Caco-2 (cell line): ENCODE measurements around the gene CX3CL1. TPM values are rescaled to one million over a fixed set of nuclear protein-coding genes. Genes with fewer than 3 reads are reported as not detected.
A peak's percentile ranks its signal among the peaks of the same experiment; 100 is the strongest.

Experiments
- BruUV-seq: library from RNA; stranded (reverse); fragments of 400-500 nt; replicated peaks from 2 replicates; lab custom pipeline; 2021; lab: Mats Ljungman, UMichigan
- CTCF ChIA-PET: fragments of 300-600 bp; sonication (Branson Sonifier 250); formaldehyde crosslinking; loops from one replicate; lab custom pipeline; 2022; ENCODE audit warnings: antibody characterized with exemption; lab: Charles Lee
- POLR2A ChIA-PET: fragments of 300-600 bp; sonication (Branson Sonifier 250); formaldehyde crosslinking; loops from one replicate; lab custom pipeline; 2022; ENCODE audit warnings: antibody characterized with exemption; lab: Charles Lee
- DNase-seq, 2 experiments: peaks; one replicate each; pipeline versions ENCODE4 v3.0.0 to v3.0.0-alpha.2; 2020 to 2022
- H3K27me3 ChIP-seq: replicated peaks from 2 replicates; pipeline ENCODE4 v1.6.0; 2011; ENCODE audit warnings: low read length; ENCODE audit not compliant: control insufficient read depth, insufficient read depth
- H3K36me3 ChIP-seq: 2 replicates; pipeline ENCODE4 v1.5.1; 2011; ENCODE audit warnings: low read length; ENCODE audit not compliant: control insufficient read depth, insufficient read depth
- H3K4me1 ChIP-seq: fragments of 250-450 bp; sonication (Bioruptor Pico); 2 replicates; pipeline ENCODE4 v1.5.1; 2020; ENCODE audit warnings: mild to moderate bottlenecking
- H3K4me3 ChIP-seq: 2 replicates; pipeline ENCODE4 v1.5.1; 2011; ENCODE audit warnings: low read depth, mild to moderate bottlenecking, control low read depth, low read length
- H3K9me3 ChIP-seq: fragments of 250-450 bp; sonication (Bioruptor Pico); 2 replicates; pipeline ENCODE4 v1.5.1; 2020; ENCODE audit warnings: mild to moderate bottlenecking, moderate library complexity
- H3K27ac Mint-ChIP-seq: one replicate; pipeline ENCODE4 v1.8.0; 2022; ENCODE audit warnings: mixed read lengths; ENCODE audit not compliant: unreplicated experiment
- H3K27me3 Mint-ChIP-seq: one replicate; pipeline ENCODE4 v1.8.0; 2022; ENCODE audit warnings: mixed read lengths; ENCODE audit not compliant: insufficient read depth, unreplicated experiment
- H3K36me3 Mint-ChIP-seq: one replicate; pipeline ENCODE4 v1.8.0; 2022; ENCODE audit warnings: mild to moderate bottlenecking, mixed read lengths; ENCODE audit not compliant: insufficient read depth, unreplicated experiment
- H3K4me1 Mint-ChIP-seq: one replicate; pipeline ENCODE4 v1.8.0; 2022; ENCODE audit warnings: low read depth, mixed read lengths; ENCODE audit not compliant: unreplicated experiment
- H3K4me3 Mint-ChIP-seq: one replicate; pipeline ENCODE4 v1.8.0; 2022; ENCODE audit warnings: mild to moderate bottlenecking, moderate library complexity, mixed read lengths; ENCODE audit not compliant: unreplicated experiment
- H3K9me3 Mint-ChIP-seq: one replicate; pipeline ENCODE4 v1.8.0; 2022; ENCODE audit warnings: mixed read lengths; ENCODE audit not compliant: unreplicated experiment
- intact Hi-C: fragments of 100-400 bp; cut with micrococcal nuclease; formaldehyde crosslinking; loops from one replicate; pipeline ENCODE4 v1.10.0; 2022; ENCODE audit not compliant: unreplicated experiment
- total RNA-seq: library from RNA; stranded (reverse); gene quantifications from 2 replicates; pipeline ENCODE4 v1.2.3, GENCODE V29; 2022
- TF ChIP-seq, protein P1 (sequence below), 2 experiments: fragments of 200-600 bp in 1 of 2; IDR thresholded peaks; 1 replicate in 1 of 2; 2 replicates in 1 of 2; pipeline versions ENCODE4 v1.5.1 to v1.8.0; 2011 to 2022; ENCODE audit warnings: antibody characterized with exemption in 1 of 2, control low read depth in 1 of 2, inconsistent platforms in 1 of 2, low read depth in 1 of 2, low read length in 1 of 2, mild to moderate bottlenecking in 1 of 2, moderate library complexity in 1 of 2; ENCODE audit not compliant: insufficient read depth in 1 of 2, severe bottlenecking in 1 of 2, unreplicated experiment in 1 of 2

The CX3CL1 gene
- total RNA-seq, 1 experiment from 2014 or later: not detected

- no peaks in the 10 kb centered on the region for H3K36me3 ChIP-seq
- ChIA-PET CTCF (interaction anchor here (0.7 kb wide), 1 partner anchor 871 kb away, joined by 3 read pairs; no protein-coding TSS in a partner anchor), POLR2A (no interaction called here)
- TF ChIP-seq, protein P1, sequence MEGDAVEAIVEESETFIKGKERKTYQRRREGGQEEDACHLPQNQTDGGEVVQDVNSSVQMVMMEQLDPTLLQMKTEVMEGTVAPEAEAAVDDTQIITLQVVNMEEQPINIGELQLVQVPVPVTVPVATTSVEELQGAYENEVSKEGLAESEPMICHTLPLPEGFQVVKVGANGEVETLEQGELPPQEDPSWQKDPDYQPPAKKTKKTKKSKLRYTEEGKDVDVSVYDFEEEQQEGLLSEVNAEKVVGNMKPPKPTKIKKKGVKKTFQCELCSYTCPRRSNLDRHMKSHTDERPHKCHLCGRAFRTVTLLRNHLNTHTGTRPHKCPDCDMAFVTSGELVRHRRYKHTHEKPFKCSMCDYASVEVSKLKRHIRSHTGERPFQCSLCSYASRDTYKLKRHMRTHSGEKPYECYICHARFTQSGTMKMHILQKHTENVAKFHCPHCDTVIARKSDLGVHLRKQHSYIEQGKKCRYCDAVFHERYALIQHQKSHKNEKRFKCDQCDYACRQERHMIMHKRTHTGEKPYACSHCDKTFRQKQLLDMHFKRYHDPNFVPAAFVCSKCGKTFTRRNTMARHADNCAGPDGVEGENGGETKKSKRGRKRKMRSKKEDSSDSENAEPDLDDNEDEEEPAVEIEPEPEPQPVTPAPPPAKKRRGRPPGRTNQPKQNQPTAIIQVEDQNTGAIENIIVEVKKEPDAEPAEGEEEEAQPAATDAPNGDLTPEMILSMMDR (IDR thresholded peaks at IDR 0.05; ENCODE audit: insufficient read depth in 1 of 2, low read depth in 1 of 2, low read length in 1 of 2, severe bottlenecking in 1 of 2, unreplicated experiment in 1 of 2): no peak
- H3K4me1 ChIP-seq: no peaks in the 10 kb centered on the region
- H3K4me3 Mint-ChIP-seq: no peak overlapping the region
- DNase-seq: no peak
- H3K36me3 Mint-ChIP-seq: no peaks in the 10 kb centered on the region
- peaks cover 9% of the 10 kb centered on the region for H3K4me1 Mint-ChIP-seq
- no peaks in the 10 kb centered on the region for H3K27me3 ChIP-seq
- H3K9me3 ChIP-seq: no peaks in the 10 kb centered on the region
- no peak overlapping the region for H3K4me3 ChIP-seq
- intact Hi-C loops: no loop called here
- BruUV-seq: no TSS peak
- no peak overlapping the region for H3K27ac Mint-ChIP-seq
- H3K27me3 Mint-ChIP-seq: no peaks in the 10 kb centered on the region
- H3K9me3 Mint-ChIP-seq: no peaks in the 10 kb centered on the region
Observed at GRCh38 chr16:57355898-57356414, 16.3 kb upstream of the CX3CL1 start.

- CTCF ChIA-PET: no interaction called here
- intact Hi-C loops: no loop called here
- H3K27ac Mint-ChIP-seq: no peak overlapping the region
- DNase-seq: no peak
- no TSS peak for BruUV-seq
- peaks cover 9% of the 10 kb centered on the region for H3K4me1 Mint-ChIP-seq
- no peaks in the 10 kb centered on the region for H3K27me3 Mint-ChIP-seq
- no peaks in the 10 kb centered on the region for H3K36me3 ChIP-seq
- no peaks in the 10 kb centered on the region for H3K27me3 ChIP-seq
- H3K4me3 ChIP-seq: no peak overlapping the region
- POLR2A ChIA-PET: no interaction called here
- H3K36me3 Mint-ChIP-seq: no peaks in the 10 kb centered on the region
- no peaks in the 10 kb centered on the region for H3K4me1 ChIP-seq
- no peaks in the 10 kb centered on the region for H3K9me3 ChIP-seq
- TF ChIP-seq, protein P1 (IDR thresholded peaks at IDR 0.05; ENCODE audit: insufficient read depth in 1 of 2, low read depth in 1 of 2, low read length in 1 of 2, severe bottlenecking in 1 of 2, unreplicated experiment in 1 of 2): no peak
- no peak overlapping the region for H3K4me3 Mint-ChIP-seq
- no peaks in the 10 kb centered on the region for H3K9me3 Mint-ChIP-seq
Observed at GRCh38 chr16:57356547-57356946, 15.7 kb upstream of the CX3CL1 start.

- Histone ChIP-seq H3K36me3 (no peaks in the 10 kb centered on the region), H3K27me3 (no peaks in the 10 kb centered on the region), H3K4me1 (no peaks in the 10 kb centered on the region), H3K9me3 (no peaks in the 10 kb centered on the region), H3K4me3 (no peak overlapping the region)
- no peak for DNase-seq
- Mint-ChIP-seq H3K36me3 (no peaks in the 10 kb centered on the region), H3K9me3 (no peaks in the 10 kb centered on the region), H3K4me1 (peaks cover 9% of the 10 kb centered on the region), H3K27me3 (no peaks in the 10 kb centered on the region), H3K4me3 (no peak overlapping the region), H3K27ac (peak overlapping the region; percentile 55)
- CTCF ChIA-PET: no interaction called here
- TF ChIP-seq, protein P1 (IDR thresholded peaks at IDR 0.05; ENCODE audit: insufficient read depth in 1 of 2, low read depth in 1 of 2, low read length in 1 of 2, severe bottlenecking in 1 of 2, unreplicated experiment in 1 of 2): no peak
- intact Hi-C loops: no loop called here
- POLR2A ChIA-PET: no interaction called here
- no TSS peak for BruUV-seq
Observed at GRCh38 chr16:57357330-57358085, 14.8 kb upstream of the CX3CL1 start.
